Loucy (cell line): ENCODE measurements around the gene TMED6.
A peak's percentile ranks its signal among the peaks of the same experiment; 100 is the strongest.

ENCODE experiments used
- H2AFZ ChIP-seq: fragments of 200-600 bp; sonication (generic); 2 replicates; pipeline ENCODE4 v1.6.0; 2016; ENCODE audit warnings: antibody characterized with exemption, mild to moderate bottlenecking, low read length, moderate library complexity
- H3F3A ChIP-seq: fragments of 200-600 bp; 2 replicates; pipeline ENCODE4 v1.6.0; 2016; ENCODE audit warnings: antibody characterized with exemption, low read depth, mild to moderate bottlenecking
- H3K27me3 ChIP-seq: fragments of 200-600 bp; sonication (generic); 2 replicates; pipeline ENCODE4 v1.6.1; 2014; ENCODE audit warnings: low read length, mild to moderate bottlenecking; ENCODE audit not compliant: insufficient read depth, poor library complexity, severe bottlenecking
- H3K36me3 ChIP-seq: fragments of 200-600 bp; sonication (generic); 2 replicates; pipeline ENCODE4 v1.6.1; 2016; ENCODE audit warnings: low read length; ENCODE audit not compliant: insufficient read depth
- H3K4me1 ChIP-seq: fragments of 200-600 bp; sonication (generic); 2 replicates; pipeline ENCODE4 v1.5.1; 2014; ENCODE audit warnings: low read length, mild to moderate bottlenecking; ENCODE audit not compliant: insufficient read depth, poor library complexity, severe bottlenecking
- H3K4me2 ChIP-seq: fragments of 200-600 bp; sonication (generic); 2 replicates; pipeline ENCODE4 v1.6.0; 2014; ENCODE audit warnings: antibody characterized with exemption, low read length, low read depth, mild to moderate bottlenecking; ENCODE audit not compliant: poor library complexity, severe bottlenecking
- H3K4me3 ChIP-seq: fragments of 200-600 bp; sonication (generic); 2 replicates; pipeline ENCODE4 v1.5.1; 2014; ENCODE audit warnings: low read length, mild to moderate bottlenecking, mixed read lengths; ENCODE audit not compliant: poor library complexity, severe bottlenecking
- H3K79me2 ChIP-seq: fragments of 200-600 bp; sonication (generic); 2 replicates; pipeline ENCODE4 v1.6.1; 2014; ENCODE audit warnings: low read length; ENCODE audit not compliant: insufficient read depth
- H3K9ac ChIP-seq: fragments of 200-600 bp; sonication (generic); 2 replicates; pipeline ENCODE4 v1.6.0; 2014; ENCODE audit warnings: mild to moderate bottlenecking, low read depth, low read length, moderate library complexity; ENCODE audit not compliant: poor library complexity, severe bottlenecking
- H3K9me2 ChIP-seq: fragments of 200-600 bp; sonication (generic); replicated peaks from 2 replicates; pipeline ENCODE4 v1.6.1; 2016; ENCODE audit warnings: low read depth, low read length, mixed read lengths
- H3K9me3 ChIP-seq: fragments of 200-600 bp; sonication (generic); 2 replicates; pipeline ENCODE4 v1.6.1; 2014; ENCODE audit warnings: mild to moderate bottlenecking, antibody characterized with exemption, low read length, low read depth; ENCODE audit not compliant: insufficient read depth
- H4K20me1 ChIP-seq: fragments of 200-600 bp; sonication (generic); 2 replicates; pipeline ENCODE4 v1.6.0; 2014; ENCODE audit warnings: antibody characterized with exemption, low read length, mild to moderate bottlenecking; ENCODE audit not compliant: insufficient read depth, poor library complexity, severe bottlenecking
- CTCF ChIP-seq: fragments of 200-600 bp; sonication (generic); conservative IDR thresholded peaks from 2 replicates; pipeline ENCODE4 v1.5.1; 2014; ENCODE audit warnings: mild to moderate bottlenecking, antibody characterized with exemption, low read length
- EZH2phosphoT487 ChIP-seq: fragments of 200-600 bp; IDR thresholded peaks from 2 replicates; pipeline ENCODE4 v1.6.1; 2018; ENCODE audit warnings: antibody characterized with exemption, mild to moderate bottlenecking, moderate library complexity, borderline replicate concordance

TMED6 gene

GRCh38 chr16:69340095-69340644 lies 11.4 kb downstream of the TMED6 start:
- no peak for TF ChIP-seq EZH2phosphoT487
- TF ChIP-seq CTCF = no peak
- H3K4me3 ChIP-seq = peak overlapping the region; percentile 83
- H3K4me2 ChIP-seq = peak overlapping the region; percentile 97
- no peaks in the 10 kb centered on the region for H3F3A ChIP-seq
- H3K79me2 ChIP-seq = peaks cover 52% of the 10 kb centered on the region
- peaks cover 6% of the 10 kb centered on the region; the same call in 1 of the 2 replicates for H3K36me3 ChIP-seq
- no peaks in the 10 kb centered on the region for H3K9me3 ChIP-seq
- peaks cover 31% of the 10 kb centered on the region for H3K4me1 ChIP-seq
- H3K27me3 ChIP-seq = no peaks in the 10 kb centered on the region
- H3K9me2 ChIP-seq = no peaks in the 10 kb centered on the region
- peaks cover 3% of the 10 kb centered on the region for H4K20me1 ChIP-seq
- H3K9ac ChIP-seq = peak overlapping the region; percentile 88
- peak overlapping the region; percentile 72 for H2AFZ ChIP-seq

GRCh38 chr16:69339289-69340094 lies 12.1 kb downstream of the TMED6 start, which contains the start of the genes COG8 and NIP7:
COG8 (minus strand) TSS chr16:69339564; CDS start chr16:69339552, 12 bp downstream.
NIP7 (plus strand) TSS chr16:69339772; CDS start chr16:69339830, 58 bp downstream.
- TF ChIP-seq CTCF (peak; percentile 71), EZH2phosphoT487 (no peak)
- H3K79me2 ChIP-seq = peaks cover 52% of the 10 kb centered on the region
- no peaks in the 10 kb centered on the region for H3F3A ChIP-seq
- H3K9ac ChIP-seq = peak within 1 kb of the TSS; percentile 88
- H2AFZ ChIP-seq = peak within 1 kb of the TSS; percentile 72
- peak within 1 kb of the TSS; percentile 97 for H3K4me2 ChIP-seq
- H3K4me1 ChIP-seq = peaks cover 31% of the 10 kb centered on the region
- no peaks in the 10 kb centered on the region for H3K9me3 ChIP-seq
- H3K9me2 ChIP-seq = no peaks in the 10 kb centered on the region
- peaks cover 3% of the 10 kb centered on the region for H4K20me1 ChIP-seq
- peaks cover 12% of the 10 kb centered on the region; the same call in 1 of the 2 replicates for H3K36me3 ChIP-seq
- H3K27me3 ChIP-seq = no peaks in the 10 kb centered on the region
- H3K4me3 ChIP-seq = peak within 1 kb of the TSS; percentile 83

- Histone ChIP-seq H3K4me2 (peak overlapping the region; percentile 95), H3K36me3 (peaks cover 18% of the 10 kb centered on the region; the same call in 1 of the 2 replicates), H3K9me3 (no peaks in the 10 kb centered on the region), H3K9ac (peak overlapping the region; percentile 88), H3K27me3 (no peaks in the 10 kb centered on the region), H3K4me1 (peaks cover 31% of the 10 kb centered on the region), H3K9me2 (no peaks in the 10 kb centered on the region), H3K79me2 (peaks cover 55% of the 10 kb centered on the region), H3F3A (no peaks in the 10 kb centered on the region), H2AFZ (peak overlapping the region; percentile 60), H4K20me1 (peaks cover 3% of the 10 kb centered on the region), H3K4me3 (peak overlapping the region; percentile 83)
- no peak for TF ChIP-seq CTCF
- TF ChIP-seq EZH2phosphoT487 = no peak
These were observed 12.9 kb downstream of the TMED6 start for GRCh38 chr16:69338557-69339288.
